ENCODE results near the gene AP4B1. TPM values are rescaled to one million over a fixed set of nuclear protein-coding genes. Genes with fewer than 3 reads are reported as not detected.

The AP4B1 gene
- total and polyA plus RNA-seq, 9 of the 15 experiments (the other 6 are each of a cell fraction or from before 2014, with no cell fraction given): 15.8 to 36.5 (median 24.6) TPM

DNA sequence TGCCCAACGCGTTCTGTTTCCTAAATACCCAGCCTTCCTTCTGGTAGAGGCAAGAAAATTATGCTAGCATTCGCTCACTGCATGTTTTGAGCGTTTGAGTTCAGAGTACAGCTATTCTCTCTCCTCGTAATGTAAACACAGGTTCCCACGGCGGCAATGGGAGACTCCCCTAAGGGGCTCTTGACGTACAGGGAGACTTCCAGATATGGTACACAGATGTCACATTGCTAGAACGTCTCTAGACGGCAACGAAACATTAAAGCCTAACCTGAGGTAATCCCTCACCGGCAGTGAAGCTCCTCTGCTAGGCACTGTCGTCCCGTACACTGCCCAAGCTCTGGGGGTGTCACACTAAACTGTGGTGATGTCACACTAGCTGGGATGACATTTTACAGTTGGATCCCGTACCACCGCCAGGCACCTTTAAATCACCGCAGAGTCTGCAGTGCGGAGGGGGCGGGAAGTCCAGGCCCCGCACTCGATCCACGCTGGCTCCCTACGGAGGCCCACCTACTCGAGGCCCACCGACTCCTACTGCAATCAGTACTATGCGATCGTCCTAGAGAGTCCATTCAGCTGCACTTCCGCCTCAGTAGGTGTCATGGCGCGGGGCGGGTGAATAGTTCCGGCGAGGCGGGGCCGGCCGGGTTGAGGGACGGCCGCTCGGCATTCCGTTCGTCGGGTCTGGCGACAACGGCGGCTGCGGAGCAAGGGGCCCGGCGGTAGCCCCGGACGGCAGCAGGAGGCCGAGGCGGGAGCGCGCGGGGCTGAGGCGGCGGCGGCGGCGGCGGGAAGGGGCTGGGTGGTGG lies 24.5 kb upstream of the AP4B1 start, which contains the start of gene HIPK1 (continued):
- TF ChIP-seq SOX6 (IDR thresholded peaks at IDR 0.05): peak; percentile 53; the same call in 1 of the 2 replicates
- TF ChIP-seq, protein P1, sequence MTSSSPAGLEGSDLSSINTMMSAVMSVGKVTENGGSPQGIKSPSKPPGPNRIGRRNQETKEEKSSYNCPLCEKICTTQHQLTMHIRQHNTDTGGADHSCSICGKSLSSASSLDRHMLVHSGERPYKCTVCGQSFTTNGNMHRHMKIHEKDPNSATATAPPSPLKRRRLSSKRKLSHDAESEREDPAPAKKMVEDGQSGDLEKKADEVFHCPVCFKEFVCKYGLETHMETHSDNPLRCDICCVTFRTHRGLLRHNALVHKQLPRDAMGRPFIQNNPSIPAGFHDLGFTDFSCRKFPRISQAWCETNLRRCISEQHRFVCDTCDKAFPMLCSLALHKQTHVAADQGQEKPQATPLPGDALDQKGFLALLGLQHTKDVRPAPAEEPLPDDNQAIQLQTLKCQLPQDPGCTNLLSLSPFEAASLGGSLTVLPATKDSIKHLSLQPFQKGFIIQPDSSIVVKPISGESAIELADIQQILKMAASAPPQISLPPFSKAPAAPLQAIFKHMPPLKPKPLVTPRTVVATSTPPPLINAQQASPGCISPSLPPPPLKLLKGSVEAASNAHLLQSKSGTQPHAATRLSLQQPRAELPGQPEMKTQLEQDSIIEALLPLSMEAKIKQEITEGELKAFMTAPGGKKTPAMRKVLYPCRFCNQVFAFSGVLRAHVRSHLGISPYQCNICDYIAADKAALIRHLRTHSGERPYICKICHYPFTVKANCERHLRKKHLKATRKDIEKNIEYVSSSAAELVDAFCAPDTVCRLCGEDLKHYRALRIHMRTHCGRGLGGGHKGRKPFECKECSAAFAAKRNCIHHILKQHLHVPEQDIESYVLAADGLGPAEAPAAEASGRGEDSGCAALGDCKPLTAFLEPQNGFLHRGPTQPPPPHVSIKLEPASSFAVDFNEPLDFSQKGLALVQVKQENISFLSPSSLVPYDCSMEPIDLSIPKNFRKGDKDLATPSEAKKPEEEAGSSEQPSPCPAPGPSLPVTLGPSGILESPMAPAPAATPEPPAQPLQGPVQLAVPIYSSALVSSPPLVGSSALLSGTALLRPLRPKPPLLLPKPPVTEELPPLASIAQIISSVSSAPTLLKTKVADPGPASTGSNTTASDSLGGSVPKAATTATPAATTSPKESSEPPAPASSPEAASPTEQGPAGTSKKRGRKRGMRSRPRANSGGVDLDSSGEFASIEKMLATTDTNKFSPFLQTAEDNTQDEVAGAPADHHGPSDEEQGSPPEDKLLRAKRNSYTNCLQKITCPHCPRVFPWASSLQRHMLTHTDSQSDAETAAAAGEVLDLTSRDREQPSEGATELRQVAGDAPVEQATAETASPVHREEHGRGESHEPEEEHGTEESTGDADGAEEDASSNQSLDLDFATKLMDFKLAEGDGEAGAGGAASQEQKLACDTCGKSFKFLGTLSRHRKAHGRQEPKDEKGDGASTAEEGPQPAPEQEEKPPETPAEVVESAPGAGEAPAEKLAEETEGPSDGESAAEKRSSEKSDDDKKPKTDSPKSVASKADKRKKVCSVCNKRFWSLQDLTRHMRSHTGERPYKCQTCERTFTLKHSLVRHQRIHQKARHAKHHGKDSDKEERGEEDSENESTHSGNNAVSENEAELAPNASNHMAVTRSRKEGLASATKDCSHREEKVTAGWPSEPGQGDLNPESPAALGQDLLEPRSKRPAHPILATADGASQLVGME (CRISPR knock-in tag; IDR thresholded peaks at IDR 0.05): peak; percentile 56; the same call in 1 of the 2 replicates
- peak; percentile 55 for TF ChIP-seq TBP (optimal IDR thresholded peaks at IDR 0.05; ENCODE audit: low read depth, low read length)
- TF ChIP-seq ELK3 (CRISPR knock-in tag; IDR thresholded peaks at IDR 0.05): no peak
- TF ChIP-seq, protein P2, sequence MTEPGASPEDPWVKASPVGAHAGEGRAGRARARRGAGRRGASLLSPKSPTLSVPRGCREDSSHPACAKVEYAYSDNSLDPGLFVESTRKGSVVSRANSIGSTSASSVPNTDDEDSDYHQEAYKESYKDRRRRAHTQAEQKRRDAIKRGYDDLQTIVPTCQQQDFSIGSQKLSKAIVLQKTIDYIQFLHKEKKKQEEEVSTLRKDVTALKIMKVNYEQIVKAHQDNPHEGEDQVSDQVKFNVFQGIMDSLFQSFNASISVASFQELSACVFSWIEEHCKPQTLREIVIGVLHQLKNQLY (CRISPR knock-in tag; conservative IDR thresholded peaks at IDR 0.05): no peak
- TF ChIP-seq HNRNPK (IDR thresholded peaks at IDR 0.05; ENCODE audit: low read depth, low read length, poor library complexity, severe bottlenecking): peak; percentile 12
- no peak for TF ChIP-seq NCOR1 (IDR thresholded peaks at IDR 0.05)
- 0 out of 2 replicates have a peak, but pooled peaks have one; percentile 16 for TF ChIP-seq TAF7 (tag; IDR thresholded peaks at IDR 0.05)
- TF ChIP-seq FOXK2 (conservative IDR thresholded peaks at IDR 0.05 in 1 of 2, IDR thresholded peaks at IDR 0.05 in 1 of 2; ENCODE audit: low read depth in 2 of 2): peak; percentile 90 to 97
- no peak for TF ChIP-seq CREB3 (tag; conservative IDR thresholded peaks at IDR 0.05; ENCODE audit: low read depth)
- TF ChIP-seq, protein P3, sequence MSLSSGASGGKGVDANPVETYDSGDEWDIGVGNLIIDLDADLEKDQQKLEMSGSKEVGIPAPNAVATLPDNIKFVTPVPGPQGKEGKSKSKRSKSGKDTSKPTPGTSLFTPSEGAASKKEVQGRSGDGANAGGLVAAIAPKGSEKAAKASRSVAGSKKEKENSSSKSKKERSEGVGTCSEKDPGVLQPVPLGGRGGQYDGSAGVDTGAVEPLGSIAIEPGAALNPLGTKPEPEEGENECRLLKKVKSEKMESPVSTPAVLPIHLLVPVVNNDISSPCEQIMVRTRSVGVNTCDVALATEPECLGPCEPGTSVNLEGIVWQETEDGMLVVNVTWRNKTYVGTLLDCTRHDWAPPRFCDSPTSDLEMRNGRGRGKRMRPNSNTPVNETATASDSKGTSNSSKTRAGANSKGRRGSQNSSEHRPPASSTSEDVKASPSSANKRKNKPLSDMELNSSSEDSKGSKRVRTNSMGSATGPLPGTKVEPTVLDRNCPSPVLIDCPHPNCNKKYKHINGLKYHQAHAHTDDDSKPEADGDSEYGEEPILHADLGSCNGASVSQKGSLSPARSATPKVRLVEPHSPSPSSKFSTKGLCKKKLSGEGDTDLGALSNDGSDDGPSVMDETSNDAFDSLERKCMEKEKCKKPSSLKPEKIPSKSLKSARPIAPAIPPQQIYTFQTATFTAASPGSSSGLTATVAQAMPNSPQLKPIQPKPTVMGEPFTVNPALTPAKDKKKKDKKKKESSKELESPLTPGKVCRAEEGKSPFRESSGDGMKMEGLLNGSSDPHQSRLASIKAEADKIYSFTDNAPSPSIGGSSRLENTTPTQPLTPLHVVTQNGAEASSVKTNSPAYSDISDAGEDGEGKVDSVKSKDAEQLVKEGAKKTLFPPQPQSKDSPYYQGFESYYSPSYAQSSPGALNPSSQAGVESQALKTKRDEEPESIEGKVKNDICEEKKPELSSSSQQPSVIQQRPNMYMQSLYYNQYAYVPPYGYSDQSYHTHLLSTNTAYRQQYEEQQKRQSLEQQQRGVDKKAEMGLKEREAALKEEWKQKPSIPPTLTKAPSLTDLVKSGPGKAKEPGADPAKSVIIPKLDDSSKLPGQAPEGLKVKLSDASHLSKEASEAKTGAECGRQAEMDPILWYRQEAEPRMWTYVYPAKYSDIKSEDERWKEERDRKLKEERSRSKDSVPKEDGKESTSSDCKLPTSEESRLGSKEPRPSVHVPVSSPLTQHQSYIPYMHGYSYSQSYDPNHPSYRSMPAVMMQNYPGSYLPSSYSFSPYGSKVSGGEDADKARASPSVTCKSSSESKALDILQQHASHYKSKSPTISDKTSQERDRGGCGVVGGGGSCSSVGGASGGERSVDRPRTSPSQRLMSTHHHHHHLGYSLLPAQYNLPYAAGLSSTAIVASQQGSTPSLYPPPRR (CRISPR knock-in tag; IDR thresholded peaks at IDR 0.05; ENCODE audit: borderline replicate concordance): no peak

Measured in K562 (cell line).